HG03064 (cell line): ENCODE measurements around the gene PSKH1.

Source experiments
- ATAC-seq: cut with Tn5 transposase; IDR thresholded peaks from one replicate; pipeline ENCODE4 v1.9.1; 2021; ENCODE audit warnings: low read depth; ENCODE audit not compliant: unreplicated experiment

The PSKH1 gene

DNA sequence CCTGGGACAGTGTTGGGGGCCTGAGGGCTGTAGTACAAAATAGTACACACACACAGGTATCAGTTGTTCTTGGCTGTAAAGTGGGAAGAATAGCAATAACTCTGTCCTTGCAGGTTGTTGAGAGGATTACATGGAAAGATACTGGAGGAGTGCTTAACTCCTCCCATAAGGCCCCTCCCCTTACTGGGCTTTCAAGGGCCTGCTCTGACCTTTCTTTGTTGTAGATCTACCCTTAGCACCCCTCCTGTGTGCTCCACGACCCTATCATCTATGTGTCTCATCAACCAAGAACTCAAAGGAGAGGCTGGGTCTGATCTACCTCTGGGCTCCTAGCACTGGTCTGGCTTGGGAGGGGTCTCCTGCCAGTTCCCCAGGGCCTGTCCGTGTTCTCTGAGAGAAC, 28.5 kb upstream of the PSKH1 start:
- ATAC-seq = no peak

DNA sequence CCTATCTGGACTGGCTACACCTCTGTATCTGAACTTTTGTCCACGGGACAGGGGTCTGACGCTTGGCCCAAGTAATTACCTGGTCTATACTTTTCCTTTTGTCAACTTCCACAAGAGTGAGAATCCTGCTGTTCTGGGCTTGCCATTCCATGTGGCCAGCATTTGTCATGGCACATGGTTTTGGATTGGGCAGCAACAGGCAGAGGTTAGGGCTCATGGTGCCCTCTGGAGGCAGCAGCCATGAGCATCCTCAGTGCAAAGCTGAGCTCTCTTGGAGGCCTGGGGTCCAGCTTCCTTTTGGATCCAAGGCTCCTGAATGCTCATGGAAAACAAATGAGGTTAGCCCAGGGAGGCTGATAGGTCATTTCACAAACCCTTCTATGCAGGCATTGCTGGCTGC, 27.7 kb upstream of the PSKH1 start:
- ATAC-seq = no peak

DNA sequence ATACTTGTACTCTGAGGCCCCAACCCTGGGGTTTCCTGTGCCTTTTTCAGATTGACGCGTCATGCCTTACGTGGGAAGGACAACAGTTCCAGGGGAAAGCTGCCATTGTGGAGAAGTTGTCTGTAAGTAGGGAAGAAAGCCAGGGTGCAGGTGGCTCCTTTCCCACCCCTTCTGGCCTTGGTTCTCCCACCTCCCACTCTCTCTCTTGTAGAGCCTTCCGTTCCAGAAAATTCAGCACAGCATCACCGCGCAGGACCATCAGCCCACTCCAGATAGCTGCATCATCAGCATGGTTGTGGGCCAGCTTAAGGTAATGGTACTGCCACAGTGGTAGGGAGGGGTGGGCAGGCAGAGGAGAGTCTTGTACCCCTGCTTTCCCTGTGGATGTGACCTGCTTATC, 24.8 kb upstream of the PSKH1 start:
- no peak for ATAC-seq

DNA sequence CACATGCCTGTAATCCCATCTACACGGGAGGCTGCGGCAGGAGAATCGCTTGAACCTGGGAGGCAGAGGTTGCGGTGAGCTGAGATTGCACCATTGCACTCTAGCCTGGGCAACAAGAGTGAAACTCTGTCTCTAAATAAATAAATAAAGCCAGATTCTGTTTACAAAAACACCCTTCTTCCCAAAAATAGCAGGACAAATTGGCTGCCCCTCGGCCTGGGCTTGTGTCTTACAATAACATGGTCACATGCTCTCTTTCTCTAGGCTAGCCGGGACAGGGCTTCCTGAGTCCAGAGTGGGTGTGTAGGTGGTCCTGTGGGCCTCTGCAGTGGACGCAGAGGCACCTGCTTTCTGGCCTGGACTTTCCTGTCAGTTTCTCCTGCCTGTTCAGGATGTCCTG, 23.4 kb upstream of the PSKH1 start:
- no peak for ATAC-seq

DNA sequence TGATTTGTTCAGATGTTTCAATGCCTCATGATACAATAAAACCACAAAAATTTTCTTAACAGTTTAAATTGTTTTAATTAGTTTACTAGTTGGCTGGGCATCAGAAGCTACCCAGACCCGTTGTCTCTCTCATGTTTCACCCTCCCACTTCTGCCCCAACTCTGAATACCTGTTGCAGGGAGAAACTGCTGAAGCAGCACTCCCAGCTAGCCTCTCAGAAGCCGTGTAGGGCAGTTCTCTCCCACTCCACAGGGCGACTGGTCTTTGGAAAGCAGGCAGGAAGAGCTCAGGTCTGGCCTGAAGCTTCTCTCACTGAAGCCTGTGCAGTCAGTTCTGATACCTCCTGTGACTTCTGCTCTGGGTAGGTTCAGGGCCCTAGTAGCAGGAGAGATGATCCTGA, 21.8 kb upstream of the PSKH1 start:
- no peak for ATAC-seq

DNA sequence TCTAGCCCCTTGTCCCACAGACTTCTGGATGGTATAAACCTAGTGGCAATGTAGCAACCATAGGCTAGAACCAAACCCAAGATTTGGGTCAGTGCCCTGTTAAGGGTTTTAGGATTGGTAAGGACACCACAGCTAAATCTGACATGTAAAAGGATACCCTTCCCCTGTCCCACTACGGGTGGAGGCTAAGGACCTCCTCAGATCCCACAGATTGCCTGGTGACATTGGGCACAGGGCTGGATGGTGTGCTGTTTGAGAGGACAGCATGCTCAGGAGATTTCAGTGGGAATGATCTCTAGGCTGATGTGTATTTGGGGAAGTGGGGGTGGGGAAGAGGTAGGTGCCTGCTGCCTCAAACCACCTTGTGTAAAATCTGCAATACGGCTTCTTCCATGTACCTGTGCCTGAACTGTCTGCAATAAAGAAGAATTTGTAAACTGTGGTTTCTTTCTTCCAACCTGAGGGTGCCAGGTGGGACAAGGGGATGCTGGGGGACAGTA, 20.9 kb upstream of the PSKH1 start:
- ATAC-seq = no peak

DNA sequence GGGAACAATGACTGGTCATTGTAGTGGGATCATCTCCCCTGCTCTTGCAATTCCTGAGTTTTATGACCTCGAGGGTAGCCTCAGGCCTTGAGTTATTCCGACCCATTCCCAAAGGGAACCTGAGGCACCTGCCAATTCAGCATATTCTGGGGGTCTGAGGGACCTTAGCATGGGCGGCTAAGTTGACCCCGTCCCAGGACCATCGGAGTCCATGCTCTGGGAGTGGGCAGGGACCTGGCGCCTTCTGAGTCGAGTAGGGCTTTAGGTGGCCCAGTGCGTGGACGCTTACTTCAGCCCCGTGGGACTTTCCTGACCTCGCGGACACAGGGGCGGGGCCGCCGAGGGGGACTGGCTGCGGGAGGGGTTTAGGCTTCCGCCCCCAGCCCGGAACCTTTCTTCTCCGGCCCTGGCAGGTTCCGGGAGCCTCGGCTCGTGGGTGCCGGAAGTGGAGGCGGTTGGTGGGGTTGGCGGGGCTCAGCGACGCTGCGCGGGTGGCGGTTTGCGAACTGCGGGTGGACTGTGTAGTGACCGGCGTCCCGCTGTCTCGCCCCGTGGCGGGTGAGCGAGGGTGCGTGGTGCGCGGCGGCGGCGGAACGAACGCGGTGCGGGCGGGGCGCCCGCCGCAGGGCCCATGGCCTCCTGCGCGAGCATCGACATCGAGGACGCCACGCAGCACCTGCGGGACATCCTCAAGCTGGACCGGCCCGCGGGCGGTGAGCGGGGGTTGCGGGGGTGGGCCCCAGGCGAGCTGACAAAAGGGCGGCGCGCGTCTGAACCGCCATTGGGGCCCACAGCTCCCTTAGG, 20.2 kb upstream of the PSKH1 start, which contains the start of gene EDC4:
Gene EDC4 (plus strand): TSS at position 422 of the 804 bp plus-strand sequence. CDS start 210 bp downstream, at position 632.
- peak; percentile 58 for ATAC-seq

DNA sequence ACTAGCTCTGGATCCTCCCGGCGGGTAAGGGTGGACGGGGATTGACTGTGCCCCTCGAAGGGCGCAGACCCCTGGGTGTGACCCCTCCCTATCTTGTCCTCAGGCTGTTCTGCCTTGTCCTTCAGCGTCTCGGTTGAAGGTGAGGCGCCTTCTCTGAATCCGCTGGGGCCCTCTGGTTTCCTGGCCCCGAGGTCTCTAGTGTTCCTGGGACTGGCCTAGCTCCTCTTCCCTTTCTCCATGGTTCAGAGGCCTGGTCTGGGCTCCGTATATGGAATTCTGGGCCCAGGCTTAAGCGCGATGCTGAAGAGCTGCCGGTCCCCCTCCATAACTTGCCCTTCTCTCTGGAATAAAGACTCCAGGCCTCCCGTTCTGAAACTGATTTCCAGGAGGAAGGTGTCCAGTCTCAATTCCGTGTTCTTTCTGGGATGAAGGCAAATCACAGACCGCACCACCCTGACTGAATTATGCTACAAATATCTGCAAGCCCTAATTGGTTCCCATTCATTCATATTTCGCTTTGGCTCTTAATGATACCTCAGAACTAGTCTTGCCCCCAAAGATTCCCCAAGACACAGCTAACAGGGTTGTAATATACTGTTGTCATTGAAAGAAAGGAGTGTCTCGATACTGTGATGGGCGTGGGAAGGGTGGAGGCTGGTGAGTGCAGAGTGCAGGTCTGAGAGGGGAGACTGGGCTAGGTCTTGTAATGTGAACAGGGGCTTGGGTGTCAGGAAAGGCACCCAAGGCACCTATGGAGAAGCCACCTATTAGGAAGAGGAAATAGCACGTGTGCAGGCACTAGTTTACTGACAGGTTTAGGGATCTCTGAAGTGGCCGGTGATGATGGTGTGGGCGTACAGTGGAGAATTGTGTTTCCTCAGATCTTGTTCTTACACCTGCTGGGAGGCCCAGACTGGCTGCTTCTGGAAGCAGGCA, 19.4 kb upstream of the PSKH1 start:
- peak; percentile 21 for ATAC-seq

DNA sequence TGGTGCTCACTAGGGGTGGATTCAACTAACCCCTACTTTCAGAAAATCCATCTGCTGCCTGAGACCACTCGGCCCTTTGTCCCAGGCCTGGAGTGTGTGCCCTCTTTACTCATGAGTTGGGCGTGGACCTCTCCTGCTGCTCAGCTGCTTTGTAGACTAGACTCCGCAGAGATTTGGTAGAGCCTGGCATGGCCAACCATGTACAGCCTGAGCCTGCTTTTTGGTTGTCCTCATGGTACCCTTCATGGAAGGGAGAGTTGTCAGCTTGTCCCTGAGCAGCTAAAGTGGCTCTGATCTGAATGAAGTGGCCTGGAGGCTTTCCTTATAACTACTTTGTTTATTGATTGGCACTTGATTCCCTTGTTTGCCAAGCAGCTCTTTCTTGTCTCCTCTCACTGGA, 18.7 kb upstream of the PSKH1 start:
- no peak for ATAC-seq

DNA sequence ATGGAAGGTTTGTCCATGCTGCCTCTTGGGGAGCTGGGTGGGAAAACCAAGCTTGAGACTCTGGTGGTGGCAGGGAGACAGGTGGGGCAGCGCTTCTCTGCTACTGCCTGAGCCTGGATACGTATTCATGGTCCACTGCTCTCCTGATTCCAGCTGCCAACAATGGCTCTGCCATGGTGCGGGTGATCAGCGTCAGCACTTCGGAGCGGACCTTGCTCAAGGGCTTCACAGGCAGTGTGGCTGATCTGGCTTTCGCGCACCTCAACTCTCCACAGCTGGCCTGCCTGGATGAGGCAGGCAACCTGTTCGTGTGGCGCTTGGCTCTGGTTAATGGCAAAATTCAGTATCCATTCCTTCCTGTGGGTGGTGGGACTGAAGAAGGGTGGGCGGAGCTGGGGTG, 16.0 kb upstream of the PSKH1 start:
- no peak for ATAC-seq

DNA sequence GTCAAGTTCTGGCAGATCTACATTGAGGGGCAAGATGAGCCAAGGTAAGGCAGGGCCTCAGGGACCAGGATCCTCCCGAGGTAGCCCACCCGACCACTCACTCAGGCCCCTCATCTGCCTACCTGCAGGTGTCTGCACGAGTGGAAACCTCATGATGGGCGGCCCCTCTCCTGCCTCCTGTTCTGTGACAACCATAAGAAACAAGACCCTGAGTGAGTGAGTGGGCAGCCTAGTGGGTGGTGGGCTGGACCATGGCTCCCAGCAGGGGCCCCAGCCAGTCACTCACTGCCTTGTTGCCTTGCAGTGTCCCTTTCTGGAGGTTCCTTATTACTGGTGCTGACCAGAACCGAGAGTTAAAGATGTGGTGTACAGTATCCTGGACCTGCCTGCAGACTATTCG, 14.8 kb upstream of the PSKH1 start:
- no peak for ATAC-seq

DNA sequence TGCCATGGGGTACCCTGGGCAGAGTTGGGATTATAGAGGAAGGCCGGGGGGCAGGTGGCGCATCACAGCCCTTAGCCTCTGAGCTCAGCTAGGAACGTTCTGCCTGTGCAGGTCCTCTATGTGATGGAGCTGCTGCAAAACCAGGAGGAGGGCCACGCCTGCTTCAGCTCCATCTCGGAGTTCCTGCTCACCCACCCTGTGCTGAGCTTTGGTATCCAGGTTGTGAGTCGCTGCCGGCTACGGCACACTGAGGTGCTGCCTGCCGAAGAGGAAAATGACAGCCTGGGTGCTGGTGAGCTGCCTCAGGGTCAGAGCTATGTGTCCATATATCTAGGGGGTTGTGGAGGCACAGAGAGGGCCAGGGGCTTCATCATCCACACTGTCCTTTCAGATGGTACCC, 14.2 kb upstream of the PSKH1 start:
- ATAC-seq = no peak

DNA sequence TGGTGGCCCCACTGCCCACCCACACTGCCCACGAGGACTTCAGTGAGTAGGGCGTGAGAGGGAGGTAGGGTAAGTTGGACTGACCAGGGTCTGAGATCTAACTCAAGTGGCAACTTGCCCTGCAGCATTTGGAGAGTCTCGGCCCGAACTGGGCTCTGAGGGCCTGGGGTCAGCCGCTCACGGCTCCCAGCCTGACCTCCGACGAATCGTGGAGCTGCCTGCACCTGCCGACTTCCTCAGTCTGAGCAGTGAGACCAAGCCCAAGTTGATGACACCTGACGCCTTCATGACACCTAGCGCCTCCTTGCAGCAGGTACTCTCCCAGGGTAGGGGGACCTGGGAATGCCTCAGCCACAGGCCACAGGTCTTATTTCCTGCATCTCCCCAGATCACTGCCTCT, 13.6 kb upstream of the PSKH1 start:
- ATAC-seq = no peak

DNA sequence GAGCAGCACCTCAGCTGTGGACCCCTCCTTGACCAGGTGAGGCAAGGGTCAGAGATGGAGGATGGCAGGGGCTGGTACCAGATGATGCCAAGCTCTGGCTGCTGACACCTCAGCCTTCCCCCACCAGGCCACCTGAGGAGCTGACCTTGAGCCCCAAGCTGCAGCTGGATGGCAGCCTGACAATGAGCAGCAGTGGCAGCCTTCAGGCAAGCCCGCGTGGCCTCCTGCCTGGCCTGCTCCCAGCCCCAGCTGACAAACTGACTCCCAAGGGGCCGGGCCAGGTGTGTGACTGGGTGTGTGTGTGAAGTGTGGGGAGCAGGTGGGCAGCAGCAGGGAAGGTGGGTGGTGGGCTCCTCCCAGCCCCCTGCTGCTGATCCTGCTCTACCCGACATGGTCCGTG, 13.1 kb upstream of the PSKH1 start:
- no peak for ATAC-seq

DNA sequence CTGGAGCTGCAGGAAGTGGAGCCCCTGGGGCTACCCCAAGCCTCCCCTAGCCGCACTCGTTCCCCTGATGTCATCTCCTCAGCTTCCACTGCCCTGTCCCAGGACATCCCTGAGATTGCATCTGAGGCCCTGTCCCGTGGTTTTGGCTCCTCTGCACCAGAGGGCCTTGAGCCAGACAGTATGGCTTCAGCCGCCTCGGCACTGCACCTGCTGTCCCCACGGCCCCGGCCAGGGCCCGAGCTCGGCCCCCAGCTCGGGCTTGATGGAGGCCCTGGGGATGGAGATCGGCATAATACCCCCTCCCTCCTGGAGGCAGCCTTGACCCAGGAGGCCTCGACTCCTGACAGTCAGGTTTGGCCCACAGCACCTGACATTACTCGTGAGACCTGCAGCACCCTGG, 12.5 kb upstream of the PSKH1 start:
- no peak for ATAC-seq

DNA sequence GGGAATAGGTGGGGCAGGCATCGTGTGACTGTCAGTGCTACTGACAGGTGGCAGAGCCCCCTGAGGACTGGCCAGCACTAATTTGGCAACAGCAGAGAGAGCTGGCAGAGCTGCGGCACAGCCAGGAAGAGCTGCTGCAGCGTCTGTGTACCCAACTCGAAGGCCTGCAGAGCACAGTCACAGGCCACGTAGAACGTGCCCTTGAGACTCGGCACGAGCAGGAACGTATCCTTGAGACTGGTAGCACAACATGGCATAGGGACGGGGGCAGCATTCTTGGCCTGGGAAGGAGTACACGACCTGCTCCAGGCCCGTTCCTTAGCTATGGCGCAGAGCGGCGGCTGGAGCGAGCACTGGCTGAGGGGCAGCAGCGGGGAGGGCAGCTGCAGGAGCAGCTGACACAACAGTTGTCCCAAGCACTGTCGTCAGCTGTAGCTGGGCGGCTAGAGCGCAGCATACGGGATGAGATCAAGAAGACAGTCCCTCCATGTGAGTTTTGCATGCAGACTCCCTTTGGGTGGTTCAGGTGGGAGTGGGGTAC, 11.4 kb upstream of the PSKH1 start:
- no peak for ATAC-seq

DNA sequence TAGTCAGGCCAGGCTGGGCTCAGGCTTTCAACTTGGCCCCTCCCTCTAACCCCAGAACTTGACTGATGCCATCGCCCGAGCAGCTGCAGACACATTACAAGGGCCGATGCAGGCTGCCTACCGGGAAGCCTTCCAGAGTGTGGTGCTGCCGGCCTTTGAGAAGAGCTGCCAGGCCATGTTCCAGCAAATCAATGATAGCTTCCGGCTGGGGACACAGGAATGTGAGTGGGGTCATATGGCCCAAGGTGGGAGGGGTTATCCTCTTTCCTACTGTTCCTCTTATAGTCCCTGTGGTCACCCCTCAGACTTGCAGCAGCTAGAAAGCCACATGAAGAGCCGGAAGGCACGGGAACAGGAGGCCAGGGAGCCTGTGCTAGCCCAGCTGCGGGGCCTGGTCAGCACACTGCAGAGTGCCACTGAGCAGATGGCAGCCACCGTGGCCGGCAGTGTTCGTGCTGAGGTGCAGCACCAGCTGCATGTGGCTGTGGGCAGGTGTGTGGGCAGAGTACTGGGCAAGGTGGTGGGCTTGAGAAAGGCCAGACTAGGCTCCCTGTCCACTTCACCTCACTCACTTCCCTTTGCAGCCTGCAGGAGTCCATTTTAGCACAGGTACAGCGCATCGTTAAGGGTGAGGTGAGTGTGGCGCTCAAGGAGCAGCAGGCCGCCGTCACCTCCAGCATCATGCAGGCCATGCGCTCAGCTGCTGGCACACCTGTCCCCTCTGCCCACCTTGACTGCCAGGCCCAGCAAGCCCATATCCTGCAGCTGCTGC, 10.5 kb upstream of the PSKH1 start:
- ATAC-seq = no peak

DNA sequence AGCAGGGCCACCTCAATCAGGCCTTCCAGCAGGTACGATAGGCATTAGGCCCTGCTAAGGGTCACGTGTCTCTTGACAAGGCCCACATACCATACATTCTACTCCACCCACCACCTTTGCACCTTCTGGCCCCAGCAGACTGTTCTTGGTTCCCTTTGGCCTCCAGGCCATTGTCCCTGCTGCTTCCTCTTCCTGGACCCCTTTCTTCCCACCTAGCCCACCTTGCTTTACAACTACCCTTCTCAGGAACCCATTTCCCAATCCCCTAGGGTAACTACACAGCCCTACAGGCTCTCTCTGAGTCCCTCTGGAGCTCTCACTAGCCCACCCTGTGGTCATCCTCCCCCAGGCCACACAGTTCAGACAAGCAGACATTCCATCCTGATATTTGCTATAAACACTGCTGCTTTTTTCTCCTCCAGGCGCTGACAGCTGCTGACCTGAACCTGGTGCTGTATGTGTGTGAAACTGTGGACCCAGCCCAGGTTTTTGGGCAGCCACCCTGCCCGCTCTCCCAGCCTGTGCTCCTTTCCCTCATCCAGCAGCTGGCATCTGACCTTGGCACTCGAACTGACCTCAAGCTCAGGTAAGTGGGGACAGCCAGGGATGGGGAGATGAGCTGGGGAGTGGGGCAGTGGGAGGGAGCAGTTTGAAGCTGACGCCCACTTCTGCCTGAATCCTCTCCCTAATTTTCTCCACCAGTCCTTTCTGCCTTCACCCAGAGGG, 9.7 kb upstream of the PSKH1 start:
- ATAC-seq = no peak

DNA sequence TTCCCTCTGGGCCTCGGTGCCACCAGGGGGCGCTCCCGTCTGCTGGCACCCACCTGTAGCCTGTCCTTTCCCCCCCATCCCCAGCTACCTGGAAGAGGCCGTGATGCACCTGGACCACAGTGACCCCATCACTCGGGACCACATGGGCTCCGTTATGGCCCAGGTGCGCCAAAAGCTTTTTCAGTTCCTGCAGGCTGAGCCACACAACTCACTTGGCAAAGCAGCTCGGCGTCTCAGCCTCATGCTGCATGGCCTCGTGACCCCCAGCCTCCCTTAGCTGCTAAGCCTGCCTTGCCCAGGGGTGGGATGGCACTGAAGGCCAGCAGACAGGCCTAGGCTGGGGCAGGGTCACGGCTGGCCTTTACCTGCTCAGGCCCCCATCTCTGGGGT, 9.2 kb upstream of the PSKH1 start:
- no peak for ATAC-seq

DNA sequence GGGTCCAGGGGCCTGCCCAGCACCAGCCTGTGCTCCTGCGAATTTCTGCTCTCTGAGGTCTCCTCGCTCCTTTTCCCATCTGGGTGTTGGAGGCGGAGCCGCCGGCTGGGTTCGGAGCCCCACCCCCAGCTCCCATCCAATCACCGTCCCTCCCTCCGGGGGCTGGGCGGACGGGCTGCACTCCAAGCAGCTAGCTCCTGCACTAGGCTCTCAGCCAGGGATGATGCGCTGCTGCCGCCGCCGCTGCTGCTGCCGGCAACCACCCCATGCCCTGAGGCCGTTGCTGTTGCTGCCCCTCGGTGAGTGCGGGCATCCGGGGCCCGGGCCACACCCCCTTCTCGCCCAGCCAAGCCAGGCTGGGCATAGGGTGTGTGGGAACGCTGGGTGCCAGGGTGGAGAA, 8.4 kb upstream of the PSKH1 start, which contains the start of gene NRN1L:
Gene NRN1L (plus strand): TSS at position 202 of the 400 bp plus-strand sequence. CDS start 19 bp downstream, at position 221.
- ATAC-seq = no peak
